Large intestine (tissue), 12 donors: ENCODE measurements around the gene ABCB7. TPM values are rescaled to one million over a fixed set of nuclear protein-coding genes. Genes with fewer than 3 reads are reported as not detected.
"Not testable (repeated sequence)": the region's sequence is repeated elsewhere in the genome, so short reads cannot be mapped to it uniquely, and the experiment has no call there.

Source experiments
- DNase-seq, 2 donors: peaks; one replicate each; pipeline versions ENCODE4 v3.0.0 to v3.0.0-alpha.2; 2013
- H3K27ac ChIP-seq: one replicate; pipeline ENCODE4 v1.5.1; 2013; ENCODE audit warnings: low read length
- H3K27me3 ChIP-seq: 2 replicates; pipeline ENCODE4 v1.6.1; 2013; ENCODE audit warnings: low read length; ENCODE audit not compliant: control insufficient read depth, insufficient read depth
- H3K36me3 ChIP-seq: 2 replicates; pipeline ENCODE4 v1.6.1; 2013; ENCODE audit warnings: low read length; ENCODE audit not compliant: control insufficient read depth, insufficient read depth
- H3K4me1 ChIP-seq: one replicate; pipeline ENCODE4 v1.6.1; 2013; ENCODE audit warnings: low read length; ENCODE audit not compliant: control insufficient read depth, insufficient read depth
- H3K4me3 ChIP-seq: one replicate; pipeline ENCODE4 v1.5.1; 2013; ENCODE audit warnings: low read length
- H3K9me3 ChIP-seq: one replicate; pipeline ENCODE4 v1.6.1; 2013; ENCODE audit warnings: mild to moderate bottlenecking, low read depth, low read length, moderate library complexity; ENCODE audit not compliant: control insufficient read depth
- WGBS: methylation state at CpG from one replicate; pipeline ENCODE4 v1.1.5; 2013; ENCODE audit warnings: low lambda C conversion rate; ENCODE audit not compliant: insufficient coverage; 5-methylcytosine and 5-hydroxymethylcytosine counted together
- long read RNA-seq, 11 donors: transcript quantifications; one replicate each; lab custom pipeline, GENCODE V29; 2026
- polyA plus RNA-seq: library from polyadenylated mRNA; unstranded; fragments of 120-200 nt; gene quantifications from one replicate; pipeline ENCODE4 v1.2.1, GENCODE V29; 2013

Gene ABCB7
- 38.5 TPM for polyA plus RNA-seq
- long read RNA-seq, donor 1, full-length matches to known transcripts, result 4 of 4 reads
- long read RNA-seq, donor 1, partial matches to known transcripts, result 0 of 4 reads
- long read RNA-seq, donor 1, other reads (novel, unspliced or antisense), result 0 of 4 reads
- long read RNA-seq, donor 2, full-length matches to known transcripts, result 5 of 5 reads
- long read RNA-seq, donor 2, partial matches to known transcripts, result 0 of 5 reads
- long read RNA-seq, donor 2, other reads (novel, unspliced or antisense), result 0 of 5 reads
- long read RNA-seq, donor 3, full-length matches to known transcripts, result 9 of 14 reads
- long read RNA-seq, donor 3, partial matches to known transcripts, result 5 of 14 reads
- long read RNA-seq, donor 3, other reads (novel, unspliced or antisense), result 0 of 14 reads
- long read RNA-seq, donor 4, partial matches to known transcripts, result 0 of 1 reads
- long read RNA-seq, donor 4, other reads (novel, unspliced or antisense), result 0 of 1 reads
- long read RNA-seq, donor 5, full-length matches to known transcripts, result 3 of 3 reads
- long read RNA-seq, donor 5, partial matches to known transcripts, result 0 of 3 reads
- long read RNA-seq, donor 5, other reads (novel, unspliced or antisense), result 0 of 3 reads
- long read RNA-seq, donor 6, full-length matches to known transcripts, result 7 of 7 reads
- long read RNA-seq, donor 6, partial matches to known transcripts, result 0 of 7 reads
- long read RNA-seq, donor 6, other reads (novel, unspliced or antisense), result 0 of 7 reads
- long read RNA-seq, donor 7, partial matches to known transcripts, result 0 of 2 reads
- long read RNA-seq, donor 7, other reads (novel, unspliced or antisense), result 0 of 2 reads
- long read RNA-seq, donor 8, full-length matches to known transcripts, result 9 of 9 reads
- long read RNA-seq, donor 8, partial matches to known transcripts, result 0 of 9 reads
- long read RNA-seq, donor 8, other reads (novel, unspliced or antisense), result 0 of 9 reads
- long read RNA-seq, donor 9, full-length matches to known transcripts, result 9 of 9 reads
- long read RNA-seq, donor 9, partial matches to known transcripts, result 0 of 9 reads
- long read RNA-seq, donor 9, other reads (novel, unspliced or antisense), result 0 of 9 reads
- long read RNA-seq, donor 10, full-length matches to known transcripts, result 6 of 6 reads
- long read RNA-seq, donor 10, partial matches to known transcripts, result 0 of 6 reads
- long read RNA-seq, donor 10, other reads (novel, unspliced or antisense), result 0 of 6 reads
- long read RNA-seq, donor 11, full-length matches to known transcripts, result 7 of 7 reads
- long read RNA-seq, donor 11, partial matches to known transcripts, result 0 of 7 reads
- long read RNA-seq, donor 11, other reads (novel, unspliced or antisense), result 0 of 7 reads

- H3K27me3 ChIP-seq, result no peaks in the 10 kb centered on the region
- 0% methylated on average over 3 of the region's 35 CpGs for WGBS
- no peaks in the 10 kb centered on the region for H3K36me3 ChIP-seq
- H3K9me3 ChIP-seq, result no peaks in the 10 kb centered on the region
- DNase-seq, result peak; percentile 49 to 78
- H3K4me3 ChIP-seq, result peak within 1 kb of the TSS; percentile 56
- H3K4me1 ChIP-seq, result peaks cover 2% of the 10 kb centered on the region
- H3K27ac ChIP-seq, result peak within 1 kb of the TSS; percentile 79
These were observed at the start of gene ABCB7 for GRCh38 chrX:75155827-75156525. Gene ABCB7 (minus strand): TSS chrX:75156283. CDS start chrX:75156272, 11 bp downstream.

- H3K9me3 ChIP-seq, DNase-seq, H3K4me3 ChIP-seq, H3K27me3 ChIP-seq, H3K4me1 ChIP-seq, H3K27ac ChIP-seq, H3K36me3 ChIP-seq: not testable (repeated sequence)
- no CpG with 5 or more reads among the region's 27 CpGs for WGBS
These were observed 32.5 kb upstream of the ABCB7 start for GRCh38 chrX:75188415-75189206.

GRCh38 chrX:75181721-75182120 lies 25.6 kb upstream of the ABCB7 start:
- DNase-seq, result no peak
- Histone ChIP-seq H3K27me3 (no peaks in the 10 kb centered on the region), H3K36me3 (no peaks in the 10 kb centered on the region), H3K27ac (no peak overlapping the region), H3K4me1 (no peaks in the 10 kb centered on the region), H3K4me3 (no peak overlapping the region), H3K9me3 (no peaks in the 10 kb centered on the region)

GRCh38 chrX:75179536-75180293 lies 23.6 kb upstream of the ABCB7 start:
- H3K4me3 ChIP-seq, H3K4me1 ChIP-seq, H3K9me3 ChIP-seq, H3K27ac ChIP-seq, DNase-seq, H3K27me3 ChIP-seq, H3K36me3 ChIP-seq: not testable (repeated sequence)
- no CpG with 5 or more reads among the region's 25 CpGs for WGBS

GRCh38 chrX:75172257-75172890 lies 16.3 kb upstream of the ABCB7 start:
- not testable (repeated sequence) for H3K9me3 ChIP-seq, H3K36me3 ChIP-seq, H3K4me3 ChIP-seq, DNase-seq, H3K4me1 ChIP-seq, H3K27ac ChIP-seq, H3K27me3 ChIP-seq
- no CpG with 5 or more reads among the region's 16 CpGs for WGBS

GRCh38 chrX:75158054-75158453 lies 2.0 kb upstream of the ABCB7 start:
- no peaks in the 10 kb centered on the region for H3K27me3 ChIP-seq
- H3K36me3 ChIP-seq, result no peaks in the 10 kb centered on the region
- H3K4me3 ChIP-seq, result no peak overlapping the region
- no peak overlapping the region for H3K27ac ChIP-seq
- DNase-seq, result no peak
- no CpG with 5 or more reads among the region's 3 CpGs for WGBS
- H3K4me1 ChIP-seq, result peaks cover 2% of the 10 kb centered on the region
- no peaks in the 10 kb centered on the region for H3K9me3 ChIP-seq

- H3K4me3 ChIP-seq, result peak overlapping the region; percentile 56
- peaks cover 2% of the 10 kb centered on the region for H3K4me1 ChIP-seq
- no peaks in the 10 kb centered on the region for H3K27me3 ChIP-seq
- peak; percentile 39 to 76 for DNase-seq
- peak overlapping the region; percentile 79 for H3K27ac ChIP-seq
- H3K36me3 ChIP-seq, result no peaks in the 10 kb centered on the region
- no CpG with 5 or more reads among the region's 7 CpGs for WGBS
- H3K9me3 ChIP-seq, result no peaks in the 10 kb centered on the region
These were observed 455 bp upstream of the ABCB7 start for GRCh38 chrX:75156531-75156945.

GRCh38 chrX:75155447-75155826 lies 646 bp downstream of the ABCB7 start:
- no peaks in the 10 kb centered on the region for H3K9me3 ChIP-seq
- H3K27ac ChIP-seq, result peak overlapping the region; percentile 79
- peak in 1 of 2 donors; percentile 22 for DNase-seq
- WGBS, result no CpG with 5 or more reads among the region's 6 CpGs
- H3K4me1 ChIP-seq, result peaks cover 2% of the 10 kb centered on the region
- no peaks in the 10 kb centered on the region for H3K27me3 ChIP-seq
- H3K4me3 ChIP-seq, result peak overlapping the region; percentile 56
- H3K36me3 ChIP-seq, result no peaks in the 10 kb centered on the region
